ENCODE measurements around the gene ZNF174. TPM values are rescaled to one million over a fixed set of nuclear protein-coding genes. Genes with fewer than 3 reads are reported as not detected.

The ZNF174 gene
- total RNA-seq, 3 donors from 2014 or later (not counting 1 experiment from before 2014, with no cell fraction given), result 3.5 to 9.0 (median 7.5) TPM

GRCh38 chr16:3377917-3378316 is 23.1 kb upstream of the ZNF174 start:
- H3K4me1 ChIP-seq (ENCODE audit: control insufficient read depth, insufficient read depth, low read length), result no peaks in the 10 kb centered on the region
- peaks cover 71% of the 10 kb centered on the region for H3K9me3 ChIP-seq (ENCODE audit: control insufficient read depth, insufficient read depth, low read length)
- ATAC-seq, result no peak
- peaks cover 7% of the 10 kb centered on the region for H3K36me3 ChIP-seq (ENCODE audit: control insufficient read depth, insufficient read depth, low read length)
- no peaks in the 10 kb centered on the region for H3K27me3 ChIP-seq (ENCODE audit: control insufficient read depth, insufficient read depth, low read length)
- H3K27me3 Mint-ChIP-seq (ENCODE audit: low read depth in 2 of 2), result no peaks in the 10 kb centered on the region
- no peak for DNase-seq
- no peak for TF ChIP-seq CTCF (IDR thresholded peaks at IDR 0.05)
- peaks cover 0 to 4% of the 10 kb centered on the region in 2 donors for H3K4me1 Mint-ChIP-seq
- H3K4me3 ChIP-seq (ENCODE audit: low read length), result no peak overlapping the region
- no peak overlapping the region for H3K27ac ChIP-seq (ENCODE audit: low read length)
- intact Hi-C loops (cut with micrococcal nuclease), result no loop called here
- no peak overlapping the region for H3K27ac Mint-ChIP-seq
- peaks cover 59% of the 10 kb centered on the region for H3K36me3 Mint-ChIP-seq
- no peak overlapping the region for H3K4me3 Mint-ChIP-seq
- peaks cover 14 to 42% of the 10 kb centered on the region in 2 donors for H3K9me3 Mint-ChIP-seq

GRCh38 chr16:3383045-3383448 is 18.0 kb upstream of the ZNF174 start:
- Histone ChIP-seq H3K9me3 (ENCODE audit: control insufficient read depth, insufficient read depth, low read length) (peaks cover 74% of the 10 kb centered on the region), H3K27ac (ENCODE audit: low read length) (no peak overlapping the region), H3K27me3 (ENCODE audit: control insufficient read depth, insufficient read depth, low read length) (no peaks in the 10 kb centered on the region), H3K36me3 (ENCODE audit: control insufficient read depth, insufficient read depth, low read length) (peaks cover 37% of the 10 kb centered on the region), H3K4me3 (ENCODE audit: low read length) (no peak overlapping the region), H3K4me1 (ENCODE audit: control insufficient read depth, insufficient read depth, low read length) (no peaks in the 10 kb centered on the region)
- H3K27me3 Mint-ChIP-seq (ENCODE audit: low read depth in 2 of 2), result no peaks in the 10 kb centered on the region
- peaks cover 64% of the 10 kb centered on the region for H3K36me3 Mint-ChIP-seq
- no peak overlapping the region for H3K27ac Mint-ChIP-seq
- no peak overlapping the region for H3K4me3 Mint-ChIP-seq
- WGBS (ENCODE audit: insufficient coverage), result 98% methylated on average over 10 of the region's 10 CpGs
- peaks cover under 1 to 4% of the 10 kb centered on the region in 2 donors for H3K4me1 Mint-ChIP-seq
- peaks cover 17 to 40% of the 10 kb centered on the region in 2 donors for H3K9me3 Mint-ChIP-seq
- ATAC-seq (no peak), DNase-seq (no peak)
- intact Hi-C loops (cut with micrococcal nuclease), result no loop called here
- TF ChIP-seq CTCF (IDR thresholded peaks at IDR 0.05), result no peak

GRCh38 chr16:3388325-3388724 is 12.7 kb upstream of the ZNF174 start:
- H3K27ac ChIP-seq (ENCODE audit: low read length), result no peak overlapping the region
- peaks cover 7 to 12% of the 10 kb centered on the region in 2 donors for H3K4me1 Mint-ChIP-seq

More at GRCh38 chr16:3388325-3388724, 12.7 kb upstream of the ZNF174 start:
- no peak for DNase-seq
- Histone ChIP-seq H3K27me3 (ENCODE audit: control insufficient read depth, insufficient read depth, low read length) (no peaks in the 10 kb centered on the region), H3K4me3 (ENCODE audit: low read length) (no peak overlapping the region), H3K9me3 (ENCODE audit: control insufficient read depth, insufficient read depth, low read length) (peaks cover 43% of the 10 kb centered on the region), H3K36me3 (ENCODE audit: control insufficient read depth, insufficient read depth, low read length) (peaks cover 59% of the 10 kb centered on the region), H3K4me1 (ENCODE audit: control insufficient read depth, insufficient read depth, low read length) (no peaks in the 10 kb centered on the region)
- no peak overlapping the region for H3K4me3 Mint-ChIP-seq
- no peak for ATAC-seq
- peaks cover 7 to 16% of the 10 kb centered on the region in 2 donors for H3K9me3 Mint-ChIP-seq
- 97% methylated on average over 5 of the region's 6 CpGs for WGBS (ENCODE audit: insufficient coverage)
- peaks cover 40% of the 10 kb centered on the region for H3K36me3 Mint-ChIP-seq
- H3K27me3 Mint-ChIP-seq (ENCODE audit: low read depth in 2 of 2), result no peaks in the 10 kb centered on the region
- no peak overlapping the region for H3K27ac Mint-ChIP-seq
- intact Hi-C loops (cut with micrococcal nuclease), result no loop called here
- no peak for TF ChIP-seq CTCF (IDR thresholded peaks at IDR 0.05)

All from natural killer cell (primary cell).